ENCODE measurements around the gene IGFLR1.

The IGFLR1 gene

GRCh38 chr19:35744430-35745327 is 2.4 kb upstream of the IGFLR1 start:
- peak; percentile 65 for TF ChIP-seq CTCF (conservative IDR thresholded peaks at IDR 0.05)

GRCh38 chr19:35743640-35744429 is 1.6 kb upstream of the IGFLR1 start:
- no peak for TF ChIP-seq CTCF (conservative IDR thresholded peaks at IDR 0.05)
- peak overlapping the region; percentile 97 for H3K27ac ChIP-seq

More at GRCh38 chr19:35744430-35745327, 2.4 kb upstream of the IGFLR1 start:
- H3K27ac ChIP-seq, result peak overlapping the region; percentile 97

GRCh38 chr19:35741203-35741515 is 1.1 kb downstream of the IGFLR1 start:
- peak; percentile 24; the same call in 1 of the 2 replicates for TF ChIP-seq CTCF (conservative IDR thresholded peaks at IDR 0.05)
- peak overlapping the region; percentile 85 for H3K27ac ChIP-seq

GRCh38 chr19:35740423-35741202 is 1.6 kb downstream of the IGFLR1 start:
- H3K27ac ChIP-seq, result peak overlapping the region; percentile 85
- TF ChIP-seq CTCF (conservative IDR thresholded peaks at IDR 0.05), result peak; percentile 51

- peak overlapping the region; percentile 85 for H3K27ac ChIP-seq
- TF ChIP-seq CTCF (conservative IDR thresholded peaks at IDR 0.05), result no peak
These were observed 2.2 kb downstream of the IGFLR1 start for GRCh38 chr19:35740108-35740422.

GRCh38 chr19:35739275-35740107 is 2.8 kb downstream of the IGFLR1 start:
- peak overlapping the region; percentile 85 for H3K27ac ChIP-seq
- no peak for TF ChIP-seq CTCF (conservative IDR thresholded peaks at IDR 0.05)
